HepG2 (cell line): Measurements from ENCODE around the gene DRAM1. TPM values are rescaled to one million over a fixed set of nuclear protein-coding genes. Genes with fewer than 3 reads are reported as not detected.

ENCODE experiments used
- ATAC-seq: fragments of 200-7000 bp; cut with Tn5 transposase; 3 replicates; pipeline ENCODE4 v1.9.1; 2020; ENCODE audit warnings: mild to moderate bottlenecking, moderate library complexity
- BruUV-seq: library from RNA; stranded (reverse); fragments of 400-500 nt; replicated peaks from 2 replicates; lab custom pipeline; 2021; lab: Mats Ljungman, UMichigan
- CTCF ChIA-PET: fragments of 300-600 bp; formaldehyde crosslinking; extraction: SDS; loops from one replicate; lab custom pipeline; 2021; ENCODE audit warnings: low total read pairs, inconsistent platforms, low intra/inter-chr PET ratio; lab: Yijun Ruan, JAX
- POLR2A ChIA-PET: fragments of 350-600 bp; sonication (Branson Sonifier 250); formaldehyde crosslinking; loops from one replicate; lab custom pipeline; 2020; ENCODE audit warnings: antibody characterized with exemption, inconsistent platforms; lab: Yijun Ruan, JAX
- DNase-seq: peaks from one replicate; pipeline ENCODE4 v3.0.0-alpha.2; 2015; ENCODE audit warnings: low spot score
- FAIRE-seq: peaks from 3 replicates; lab custom pipeline; 2011; peaks lifted over from hg19 to GRCh38; lab: Jason Lieb, UNC
- H2AFZ ChIP-seq: one replicate; pipeline ENCODE4 v1.6.1; 2011; ENCODE audit warnings: low read length, inconsistent platforms
- H3K27ac ChIP-seq: fragments of 300-600 bp; 3 replicates; pipeline ENCODE4 v1.8.0; 2011; ENCODE audit warnings: mixed run types, mild to moderate bottlenecking, mixed read lengths, low read length, inconsistent platforms; ENCODE audit not compliant: insufficient read depth; ENCODE audit errors: extremely low read length
- H3K27me3 ChIP-seq, 2 experiments: fragments of 200-600 bp in 1 of 2; 2 replicates in 1 of 2; 3 replicates in 1 of 2; pipeline versions ENCODE4 v1.6.0 to v1.8.0; 2011; ENCODE audit warnings: low read length in 2 of 2, mild to moderate bottlenecking in 2 of 2, moderate library complexity in 2 of 2, inconsistent platforms in 1 of 2; ENCODE audit not compliant: insufficient read depth in 2 of 2, control insufficient read depth in 1 of 2
- H3K36me3 ChIP-seq, 2 experiments: fragments of 200-600 bp in 1 of 2; replicated peaks in 1 of 2; 2 replicates in 1 of 2; 3 replicates in 1 of 2; pipeline versions ENCODE4 v1.5.1 to v1.8.0; 2011; ENCODE audit warnings: low read length in 2 of 2, inconsistent platforms in 1 of 2; ENCODE audit not compliant: insufficient read depth in 2 of 2, control insufficient read depth in 1 of 2
- H3K4me1 ChIP-seq: 2 replicates; pipeline ENCODE4 v1.5.1; 2012; ENCODE audit warnings: low read length, inconsistent platforms; ENCODE audit not compliant: insufficient read depth
- H3K4me2 ChIP-seq: 2 replicates; pipeline ENCODE4 v1.6.0; 2011; ENCODE audit warnings: low read depth, low read length, inconsistent platforms
- H3K4me3 ChIP-seq, 3 experiments: fragments of 200-600 bp in 1 of 3; sonication (generic), shearing (Covaris generic) in 1 of 3; replicated peaks in 1 of 3; 2 replicates each; pipeline ENCODE4 v1.5.1; 2011 to 2016; ENCODE audit warnings: low read length in 3 of 3, inconsistent platforms in 2 of 3, low read depth in 2 of 3, mild to moderate bottlenecking in 2 of 3, control low read depth in 1 of 3, mixed read lengths in 1 of 3; ENCODE audit not compliant: insufficient read depth in 1 of 3
- H3K79me2 ChIP-seq: one replicate; pipeline ENCODE4 v1.6.1; 2011; ENCODE audit warnings: low read length, inconsistent platforms; ENCODE audit not compliant: insufficient read depth
- H3K9ac ChIP-seq: 2 replicates; pipeline ENCODE4 v1.6.0; 2011; ENCODE audit warnings: mild to moderate bottlenecking, low read depth, low read length, inconsistent platforms; ENCODE audit not compliant: insufficient read depth
- H3K9me3 ChIP-seq: 2 replicates; pipeline ENCODE4 v1.5.1; 2012; ENCODE audit warnings: mild to moderate bottlenecking, low read length
- H4K20me1 ChIP-seq: 2 replicates; pipeline ENCODE4 v1.6.0; 2011; ENCODE audit warnings: inconsistent platforms, mild to moderate bottlenecking, low read length, moderate library complexity; ENCODE audit not compliant: insufficient read depth
- DMAP1 ChIP-seq: IDR thresholded peaks from 2 replicates; pipeline ENCODE4 v1.6.1; 2016
- EP300 ChIP-seq, 3 experiments: sonication (generic) in 1 of 3; formaldehyde crosslinking in 1 of 3; IDR thresholded peaks; 2 replicates each; pipeline versions ENCODE4 v1.5.1 to v1.6.1; 2011 to 2020; ENCODE audit warnings: low read depth in 2 of 3, low read length in 2 of 3, borderline replicate concordance in 1 of 3, improper control_type of control experiment in 1 of 3, mild to moderate bottlenecking in 1 of 3, missing genetic modification reagents in 1 of 3, moderate library complexity in 1 of 3
- ONECUT2 ChIP-seq: sonication (generic); formaldehyde crosslinking; IDR thresholded peaks from 2 replicates; pipeline ENCODE4 v1.4.0; 2020; ENCODE audit warnings: missing genetic modification reagents
- POGZ ChIP-seq: sonication (generic); formaldehyde crosslinking; IDR thresholded peaks from 2 replicates; pipeline ENCODE4 v1.4.0; 2020; ENCODE audit warnings: mild to moderate bottlenecking, missing genetic modification reagents
- SOX6 ChIP-seq, 2 experiments: fragments of 450-650 bp in 1 of 2; sonication (generic) in 1 of 2; formaldehyde crosslinking in 1 of 2; IDR thresholded peaks; 2 replicates each; pipeline versions ENCODE4 v1.4.0 to v1.6.1; 2017 to 2020; ENCODE audit warnings: antibody characterized with exemption in 1 of 2, mild to moderate bottlenecking in 1 of 2, missing genetic modification reagents in 1 of 2
- TP53 ChIP-seq: sonication (generic); formaldehyde crosslinking; conservative IDR thresholded peaks from 2 replicates; pipeline ENCODE4 v1.4.0; 2020; ENCODE audit warnings: missing genetic modification reagents
- ZNF564 ChIP-seq: sonication (generic); formaldehyde crosslinking; IDR thresholded peaks from 2 replicates; pipeline ENCODE4 v1.8.1; 2023; ENCODE audit warnings: mild to moderate bottlenecking, missing genetic modification reagents
- ZNF776 ChIP-seq: sonication (generic); formaldehyde crosslinking; IDR thresholded peaks from 2 replicates; pipeline ENCODE4 v1.4.0; 2020; ENCODE audit warnings: mild to moderate bottlenecking, missing genetic modification reagents
- ZSCAN9 ChIP-seq: IDR thresholded peaks from 2 replicates; pipeline ENCODE4 v1.6.1; 2016; ENCODE audit warnings: borderline replicate concordance
- WGBS: methylation state at CpG from one replicate; pipeline ENCODE4 v1.1.6; 2017; ENCODE audit warnings: low lambda C conversion rate; 5-methylcytosine and 5-hydroxymethylcytosine counted together
- in situ Hi-C: cut with HindIII; loops from 2 replicates; pipeline ENCODE4 v1.10.0; 2017; ENCODE audit warnings: low pct_unique_long_range_greater_than_20kb; ENCODE audit not compliant: extremely low pct_ligation_motif_present
- intact Hi-C: fragments of 100-400 bp; cut with micrococcal nuclease; formaldehyde crosslinking; loops from one replicate; pipeline ENCODE4 v1.10.0; 2022; ENCODE audit not compliant: unreplicated experiment
- polyA plus RNA-seq, 8 experiments: library from polyadenylated mRNA; depleted of rRNA in 3 of 8; stranded (reverse) in 7 of 8; unstranded in 1 of 8; fragments of >200 nt; fragmentation: Illumina TruSeq in 4 of 8; extraction: Trizol in 4 of 8; gene quantifications; 2 replicates each; pipeline versions ENCODE4 v1.2.1 to v1.2.3, GENCODE V29; 2011 to 2016; ENCODE audit warnings: low read depth in 4 of 8, missing spikeins in 1 of 8, mixed read lengths in 1 of 8; ENCODE audit not compliant: insufficient read depth in 1 of 8
- total RNA-seq, 5 experiments: library from RNA; depleted of rRNA; stranded (reverse); fragments of >200 nt; fragmentation: Illumina TruSeq; extraction: Trizol; gene quantifications; 2 replicates each; pipeline ENCODE4 v1.2.3, GENCODE V29; 2016; ENCODE audit warnings: low read depth in 1 of 5
- TF ChIP-seq, protein P1 (sequence below): sonication (generic); formaldehyde crosslinking; IDR thresholded peaks from 2 replicates; pipeline ENCODE4 v1.8.0; 2022; ENCODE audit warnings: mild to moderate bottlenecking, missing genetic modification reagents, borderline replicate concordance
- TF ChIP-seq, protein P2 (sequence below): sonication (generic); formaldehyde crosslinking; IDR thresholded peaks from 2 replicates; pipeline ENCODE4 v1.4.0; 2020; ENCODE audit warnings: missing genetic modification reagents
- TF ChIP-seq, protein P3 (sequence below): sonication (generic); formaldehyde crosslinking; IDR thresholded peaks from 2 replicates; pipeline ENCODE4 v1.5.1; 2020; ENCODE audit warnings: missing genetic modification reagents, mild to moderate bottlenecking, borderline replicate concordance

Gene DRAM1
- total and polyA plus RNA-seq, 2 of the 13 experiments (the other 11 are each of a cell fraction or from before 2014, with no cell fraction given): 20.9 to 32.6 TPM

DNA sequence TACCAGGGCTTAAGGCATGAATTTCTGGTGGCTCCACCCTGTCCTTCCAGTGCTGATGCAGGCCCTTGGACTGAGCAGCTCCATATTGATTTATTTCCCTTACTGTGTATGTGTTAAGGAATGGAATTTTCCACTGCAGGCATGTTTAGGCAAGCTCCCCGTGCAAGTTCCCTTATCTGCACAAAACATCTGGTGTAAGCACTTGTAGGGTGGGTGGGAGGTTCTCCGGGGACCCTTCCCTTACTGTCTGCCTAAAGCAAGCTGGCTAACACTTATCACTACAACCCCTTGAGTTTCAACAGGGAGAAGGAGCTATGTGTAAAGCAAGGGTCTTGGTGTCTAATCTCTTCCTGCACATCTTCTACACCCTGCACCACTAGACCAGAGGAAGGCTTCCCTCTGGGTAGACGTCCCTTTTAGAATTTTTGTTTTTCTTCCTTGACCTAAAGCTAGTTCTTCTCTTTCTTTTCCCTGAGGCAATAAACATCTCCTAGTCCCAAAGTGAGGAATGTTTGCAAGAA, 22.0 kb upstream of the DRAM1 start:
- Histone ChIP-seq H3K36me3 (no peaks in the 10 kb centered on the region), H4K20me1 (no peaks in the 10 kb centered on the region), H3K9ac (no peak overlapping the region), H3K79me2 (no peaks in the 10 kb centered on the region), H2AFZ (peak overlapping the region; percentile 25), H3K4me3 (no peak overlapping the region), H3K27me3 (no peaks in the 10 kb centered on the region), H3K4me1 (peaks cover 17% of the 10 kb centered on the region), H3K9me3 (no peaks in the 10 kb centered on the region), H3K4me2 (no peak overlapping the region), H3K27ac (peak overlapping the region; percentile 23)
- in situ Hi-C loops (no loop called here), intact Hi-C loops (no loop called here)
- FAIRE-seq (no peak), DNase-seq (peak; percentile 25), ATAC-seq (peak; percentile 38)
- no TSS peak for BruUV-seq
- WGBS: 54% methylated on average over 3 of the region's 3 CpGs
- ChIA-PET POLR2A (no interaction called here), CTCF (no interaction called here)
- TF ChIP-seq ZNF776 (CRISPR knock-in tag): no peak
- peak in 1 of 2 experiments; percentile 56; a peak in 1 of 4 replicates for TF ChIP-seq EP300 (IDR thresholded peaks at IDR 0.05; ENCODE audit: low read depth in 2 of 2, low read length in 2 of 2)
- no peak for TF ChIP-seq EP300 (CRISPR knock-in tag; IDR thresholded peaks at IDR 0.05; ENCODE audit: borderline replicate concordance)
- TF ChIP-seq DMAP1 (CRISPR knock-in tag): no peak
- TF ChIP-seq ONECUT2 (CRISPR knock-in tag): peak; percentile 80
- TF ChIP-seq ZSCAN9 (CRISPR knock-in tag): no peak
- TF ChIP-seq ZNF564 (CRISPR knock-in tag): 0 out of 2 replicates have a peak, but pooled peaks have one; percentile 64
- 0 out of 2 replicates have a peak, but pooled peaks have one; percentile 23 for TF ChIP-seq POGZ (CRISPR knock-in tag)
- TF ChIP-seq, protein P1, sequence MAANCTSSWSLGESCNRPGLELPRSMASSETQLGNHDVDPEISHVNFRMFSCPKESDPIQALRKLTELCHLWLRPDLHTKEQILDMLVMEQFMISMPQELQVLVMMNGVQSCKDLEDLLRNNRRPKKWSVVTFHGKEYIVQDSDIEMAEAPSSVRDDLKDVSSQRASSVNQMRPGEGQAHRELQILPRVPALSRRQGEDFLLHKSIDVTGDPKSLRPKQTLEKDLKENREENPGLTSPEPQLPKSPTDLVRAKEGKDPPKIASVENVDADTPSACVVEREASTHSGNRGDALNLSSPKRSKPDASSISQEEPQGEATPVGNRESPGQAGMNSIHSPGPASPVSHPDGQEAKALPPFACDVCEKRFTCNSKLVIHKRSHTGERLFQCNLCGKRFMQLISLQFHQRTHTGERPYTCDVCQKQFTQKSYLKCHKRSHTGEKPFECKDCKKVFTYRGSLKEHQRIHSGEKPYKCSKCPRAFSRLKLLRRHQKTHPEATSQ (CRISPR knock-in tag): 0 out of 2 replicates have a peak, but pooled peaks have one; percentile 19
- TF ChIP-seq SOX6 (IDR thresholded peaks at IDR 0.05): no peak
- TF ChIP-seq SOX6 (CRISPR knock-in tag; IDR thresholded peaks at IDR 0.05): 0 out of 2 replicates have a peak, but pooled peaks have one; percentile 7
- TF ChIP-seq, protein P2, sequence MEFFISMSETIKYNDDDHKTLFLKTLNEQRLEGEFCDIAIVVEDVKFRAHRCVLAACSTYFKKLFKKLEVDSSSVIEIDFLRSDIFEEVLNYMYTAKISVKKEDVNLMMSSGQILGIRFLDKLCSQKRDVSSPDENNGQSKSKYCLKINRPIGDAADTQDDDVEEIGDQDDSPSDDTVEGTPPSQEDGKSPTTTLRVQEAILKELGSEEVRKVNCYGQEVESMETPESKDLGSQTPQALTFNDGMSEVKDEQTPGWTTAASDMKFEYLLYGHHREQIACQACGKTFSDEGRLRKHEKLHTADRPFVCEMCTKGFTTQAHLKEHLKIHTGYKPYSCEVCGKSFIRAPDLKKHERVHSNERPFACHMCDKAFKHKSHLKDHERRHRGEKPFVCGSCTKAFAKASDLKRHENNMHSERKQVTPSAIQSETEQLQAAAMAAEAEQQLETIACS: no peak
- TF ChIP-seq, protein P3, sequence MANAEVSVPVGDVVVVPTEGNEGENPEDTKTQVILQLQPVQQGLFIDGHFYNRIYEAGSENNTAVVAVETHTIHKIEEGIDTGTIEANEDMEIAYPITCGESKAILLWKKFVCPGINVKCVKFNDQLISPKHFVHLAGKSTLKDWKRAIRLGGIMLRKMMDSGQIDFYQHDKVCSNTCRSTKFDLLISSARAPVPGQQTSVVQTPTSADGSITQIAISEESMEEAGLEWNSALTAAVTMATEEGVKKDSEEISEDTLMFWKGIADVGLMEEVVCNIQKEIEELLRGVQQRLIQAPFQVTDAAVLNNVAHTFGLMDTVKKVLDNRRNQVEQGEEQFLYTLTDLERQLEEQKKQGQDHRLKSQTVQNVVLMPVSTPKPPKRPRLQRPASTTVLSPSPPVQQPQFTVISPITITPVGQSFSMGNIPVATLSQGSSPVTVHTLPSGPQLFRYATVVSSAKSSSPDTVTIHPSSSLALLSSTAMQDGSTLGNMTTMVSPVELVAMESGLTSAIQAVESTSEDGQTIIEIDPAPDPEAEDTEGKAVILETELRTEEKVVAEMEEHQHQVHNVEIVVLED (CRISPR knock-in tag): no peak
- TF ChIP-seq TP53 (CRISPR knock-in tag): peak; percentile 97
